HG03097 (cell line): Measurements from ENCODE around the gene ADAMTS3.

Source experiments
- ATAC-seq: cut with Tn5 transposase; IDR thresholded peaks from one replicate; pipeline ENCODE4 v1.9.1; 2021; ENCODE audit not compliant: unreplicated experiment, low FRiP score

The ADAMTS3 gene

DNA sequence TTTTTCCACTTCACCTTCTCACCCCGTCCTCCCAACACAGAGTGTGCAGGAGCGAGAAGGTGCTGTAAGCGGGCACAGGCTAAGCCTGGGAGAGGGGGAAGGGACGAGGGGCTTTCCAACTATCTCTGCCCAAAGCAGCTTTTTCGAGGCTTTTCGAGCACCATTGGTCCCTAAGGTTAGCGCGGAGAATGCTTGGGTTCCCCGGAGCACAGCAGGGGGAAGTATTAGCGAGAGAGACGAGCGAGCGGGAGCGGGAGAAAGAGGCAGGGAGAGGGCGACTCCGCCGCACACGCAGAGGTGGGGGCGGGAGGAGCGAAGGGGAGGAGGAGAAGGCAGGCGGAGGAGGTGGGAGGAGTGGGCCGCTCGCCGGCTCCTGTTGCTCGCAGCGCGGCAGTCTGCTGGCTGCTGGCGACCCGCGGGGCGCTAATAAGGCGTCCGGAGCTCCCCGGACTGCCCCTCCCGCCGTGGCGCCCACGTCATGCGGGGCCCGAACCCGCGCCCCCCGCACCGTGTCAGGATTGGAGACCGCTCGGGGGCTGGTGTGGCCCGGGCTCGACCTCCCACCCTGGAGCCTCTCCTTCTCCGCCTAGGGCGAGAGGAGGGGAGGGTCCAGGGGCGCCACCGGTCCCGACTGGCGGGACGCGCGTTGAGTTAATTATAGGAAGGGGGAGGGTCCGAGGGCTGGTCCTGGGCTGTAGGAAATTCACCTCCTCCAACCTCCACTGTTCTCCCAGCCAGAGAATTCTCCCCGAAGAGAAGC is at the start of gene ADAMTS3:
Gene ADAMTS3 (minus strand): TSS at position 263 of the 760 bp plus-strand sequence. CDS start 459 bp downstream, outside the sequence.
- no peak for ATAC-seq

DNA sequence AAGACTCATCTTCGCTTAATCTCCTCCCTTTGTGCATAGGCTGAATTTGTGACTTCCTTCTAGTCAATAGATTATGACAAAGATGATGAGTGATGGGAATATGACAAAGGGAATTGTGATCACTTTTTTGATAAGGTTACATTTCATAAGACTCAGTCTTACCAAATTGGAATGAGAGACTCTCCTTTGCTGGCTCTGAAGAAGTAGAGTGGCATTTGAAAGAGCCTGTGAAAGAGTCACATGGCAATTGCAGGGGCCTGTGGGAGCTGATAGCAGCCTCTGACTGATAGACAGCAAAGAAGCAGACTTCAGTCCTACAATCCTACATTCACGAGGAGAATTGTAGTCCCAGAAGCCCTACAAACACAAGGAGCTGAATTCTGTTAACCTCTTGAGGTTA is 44.9 kb upstream of the ADAMTS3 start:
- ATAC-seq: no peak

DNA sequence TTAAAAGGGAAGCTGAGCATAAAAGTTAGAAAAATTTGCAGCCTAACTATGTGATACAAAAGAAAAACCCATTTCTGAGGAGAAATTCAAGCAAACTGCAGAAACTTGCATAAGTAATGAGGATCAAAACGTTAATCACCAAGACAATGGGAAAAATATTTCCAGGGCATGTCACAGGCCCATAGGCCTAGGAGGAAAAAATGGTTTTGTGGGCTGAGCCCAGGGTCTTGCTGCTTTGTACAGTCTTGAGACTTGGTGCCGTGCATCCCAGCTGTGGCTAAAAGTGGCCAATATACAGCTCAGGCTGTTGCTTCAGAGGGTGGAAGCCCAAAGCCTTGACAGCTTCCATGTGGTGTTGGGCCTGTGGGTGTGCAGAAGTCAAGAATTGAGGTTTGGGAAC is 37.7 kb upstream of the ADAMTS3 start:
- no peak for ATAC-seq

DNA sequence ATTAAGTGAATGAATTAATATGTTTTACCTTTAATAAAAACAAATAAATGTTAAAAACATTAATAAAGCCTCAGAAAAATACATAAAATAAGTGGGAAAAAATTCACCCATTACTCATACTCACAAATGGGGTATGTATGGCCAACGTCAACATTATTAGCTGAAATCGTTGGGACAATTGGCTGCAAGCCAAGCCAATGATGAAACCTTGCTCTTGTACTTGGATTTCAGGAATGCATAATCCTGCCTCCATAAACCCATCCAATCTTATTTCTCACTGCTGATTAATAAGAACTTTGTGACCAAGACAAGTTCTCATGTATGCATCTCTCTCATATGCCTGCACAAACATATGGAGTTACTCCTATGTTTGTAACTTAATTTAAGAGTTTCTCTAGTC is 35.3 kb upstream of the ADAMTS3 start:
- ATAC-seq: no peak

DNA sequence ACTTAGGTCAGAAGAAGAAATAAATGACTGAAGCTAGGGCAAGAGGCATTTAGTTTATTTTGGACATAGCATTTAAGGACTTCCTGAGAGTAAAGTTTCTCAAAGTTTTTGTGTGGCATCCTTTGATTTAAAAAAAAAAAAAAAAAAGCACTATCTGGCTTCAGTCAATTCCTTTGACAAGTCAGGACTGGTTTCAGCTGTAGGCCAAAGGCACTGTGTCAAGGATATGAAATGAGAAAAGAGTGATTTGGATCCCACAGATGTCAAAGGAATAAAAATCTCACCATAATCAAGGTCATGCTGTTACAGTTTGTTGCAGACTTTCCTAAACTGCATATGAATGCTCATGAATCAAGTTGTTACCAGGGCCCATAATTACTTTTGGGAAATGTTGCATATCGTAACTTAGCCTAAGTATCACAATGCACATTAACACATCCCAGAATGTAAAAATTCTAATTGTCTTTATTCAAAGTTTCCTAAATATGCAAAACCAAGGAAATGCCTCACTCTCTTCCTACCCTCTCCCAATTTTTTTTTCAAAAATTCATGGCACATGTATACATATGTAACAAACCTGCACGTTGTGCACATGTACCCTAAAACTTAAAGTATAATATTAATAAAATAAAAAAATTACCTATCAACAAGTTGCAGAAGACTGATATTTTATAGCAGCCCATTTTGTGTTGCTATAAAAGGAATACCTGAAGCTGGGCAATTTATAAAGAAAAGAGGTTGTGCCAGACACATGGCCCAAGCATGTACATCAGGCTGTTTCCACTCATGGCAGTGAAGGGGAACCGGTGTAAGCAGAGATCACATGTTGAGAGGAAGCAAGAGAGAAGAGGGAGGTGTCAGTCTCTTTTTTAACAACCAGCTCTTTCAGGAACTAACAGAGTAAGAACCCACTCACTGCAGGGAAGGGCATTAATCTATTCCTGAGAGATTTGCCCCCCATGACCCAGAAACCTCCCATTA is 33.7 kb upstream of the ADAMTS3 start:
- ATAC-seq: no peak

DNA sequence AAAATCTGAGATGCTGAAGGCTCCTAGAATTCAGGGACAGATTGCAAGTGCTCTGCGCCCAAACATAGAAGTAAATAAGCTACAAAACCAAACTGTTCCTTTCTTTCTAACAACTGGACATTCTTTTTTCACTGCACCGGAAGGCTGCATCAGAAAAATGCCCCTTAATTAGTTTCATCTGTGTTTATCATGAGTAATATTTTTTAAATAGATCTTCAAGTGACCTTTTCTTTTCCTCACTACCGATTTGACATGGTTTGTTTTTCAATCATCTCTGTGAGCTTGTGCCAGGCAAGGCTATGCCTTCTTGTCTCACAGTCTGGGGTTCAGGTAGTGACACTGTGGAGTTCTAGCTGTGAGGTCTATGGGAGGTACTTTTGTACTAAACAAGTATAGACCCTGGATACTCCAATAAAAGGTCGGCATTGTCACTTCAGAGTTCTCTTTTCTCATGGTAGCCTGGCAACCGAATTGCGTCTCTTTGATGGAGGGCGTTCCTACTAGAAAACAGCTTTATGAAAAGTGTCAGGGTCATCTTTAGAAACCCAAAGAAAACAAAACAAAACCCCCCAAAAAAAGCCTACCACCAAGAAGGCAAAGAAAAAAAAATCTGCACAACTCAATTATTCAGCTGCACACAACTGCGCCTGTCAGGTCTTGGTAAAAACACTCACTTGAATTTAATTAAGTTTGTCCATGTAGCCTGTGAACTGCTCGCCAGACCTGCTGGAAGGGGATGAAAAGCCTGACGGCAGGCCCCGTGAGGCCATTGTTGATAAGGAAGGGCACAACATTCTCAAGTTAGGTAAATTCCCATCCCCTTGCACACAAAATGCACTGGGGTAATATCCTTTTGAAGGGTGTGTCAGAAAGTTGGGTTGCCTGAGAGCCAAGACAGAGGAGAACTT is 22.8 kb upstream of the ADAMTS3 start:
- ATAC-seq: no peak

DNA sequence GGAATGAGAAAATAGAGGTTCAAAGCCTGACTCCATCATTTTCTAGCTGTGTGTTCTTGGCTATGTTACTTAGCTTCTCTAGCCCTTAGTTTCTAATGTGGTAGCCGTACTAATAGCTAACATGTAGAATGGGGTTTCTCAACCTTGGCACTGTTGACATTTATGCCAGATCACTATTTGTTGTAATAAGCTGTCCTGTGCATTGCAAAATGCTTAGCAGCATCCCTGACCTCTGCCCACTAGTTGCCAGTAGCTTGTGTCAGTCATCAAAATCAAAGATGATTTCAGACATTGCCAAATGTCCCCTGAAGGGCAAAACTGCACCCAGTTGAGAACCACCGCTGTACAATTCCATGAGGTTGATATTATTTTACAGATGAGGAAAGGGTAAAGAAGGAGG is 18.3 kb upstream of the ADAMTS3 start:
- no peak for ATAC-seq

DNA sequence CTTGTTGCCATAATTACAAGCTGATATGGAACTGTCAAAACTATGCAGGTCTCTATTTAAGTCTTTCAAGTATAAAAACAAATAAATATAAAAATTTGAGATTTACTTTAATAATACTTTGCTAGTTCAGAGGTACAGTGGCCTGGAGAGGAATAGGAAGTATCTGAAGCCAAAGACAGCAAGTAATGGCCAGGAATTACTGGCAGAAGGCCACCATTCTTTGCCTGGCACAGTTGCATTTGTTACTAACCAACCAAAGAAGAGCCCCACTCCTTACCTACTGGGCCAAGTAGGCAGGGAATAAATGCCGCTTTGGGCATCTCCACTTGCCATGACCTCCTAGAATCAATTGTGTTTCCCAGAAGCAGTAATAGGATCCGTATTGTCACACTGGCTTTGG is 13.8 kb upstream of the ADAMTS3 start:
- ATAC-seq: no peak

DNA sequence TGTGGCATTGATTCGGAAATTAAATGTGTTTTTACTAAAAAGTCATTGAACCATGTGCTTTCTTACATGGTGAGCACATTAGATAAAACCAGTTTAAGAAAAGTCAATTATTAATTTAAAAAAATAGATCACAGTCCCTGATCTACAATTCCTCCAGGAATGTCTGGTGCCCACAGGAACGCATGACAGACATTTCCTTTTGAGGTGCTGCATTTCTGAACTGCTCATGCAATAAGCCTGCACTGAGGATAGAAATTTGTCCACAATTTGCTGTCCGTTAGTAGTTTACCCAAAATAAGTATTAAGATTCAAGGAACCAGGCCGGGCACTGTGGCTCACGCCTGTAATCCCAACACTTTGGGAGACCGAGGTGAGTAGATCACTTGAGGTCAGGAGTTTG is 8.2 kb upstream of the ADAMTS3 start:
- no peak for ATAC-seq

DNA sequence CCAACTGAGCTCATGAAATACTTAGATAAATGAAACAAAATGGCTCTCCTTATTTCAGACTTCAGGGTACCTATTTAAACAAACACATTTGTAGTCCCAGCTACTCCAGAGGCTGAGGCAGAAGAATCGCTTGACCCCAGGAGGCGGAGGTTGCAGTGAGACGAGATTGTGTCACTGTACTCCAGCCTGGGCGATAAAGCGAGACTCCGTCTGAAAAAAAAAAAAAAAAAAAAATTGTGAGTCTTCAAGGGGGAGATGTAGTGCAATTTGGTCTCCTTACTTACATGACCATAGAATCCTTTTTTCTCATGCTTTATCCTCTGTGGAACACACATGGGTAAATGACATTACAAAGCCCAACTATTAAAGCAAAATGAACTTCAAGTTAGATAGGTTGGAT is 2.3 kb upstream of the ADAMTS3 start:
- no peak for ATAC-seq

DNA sequence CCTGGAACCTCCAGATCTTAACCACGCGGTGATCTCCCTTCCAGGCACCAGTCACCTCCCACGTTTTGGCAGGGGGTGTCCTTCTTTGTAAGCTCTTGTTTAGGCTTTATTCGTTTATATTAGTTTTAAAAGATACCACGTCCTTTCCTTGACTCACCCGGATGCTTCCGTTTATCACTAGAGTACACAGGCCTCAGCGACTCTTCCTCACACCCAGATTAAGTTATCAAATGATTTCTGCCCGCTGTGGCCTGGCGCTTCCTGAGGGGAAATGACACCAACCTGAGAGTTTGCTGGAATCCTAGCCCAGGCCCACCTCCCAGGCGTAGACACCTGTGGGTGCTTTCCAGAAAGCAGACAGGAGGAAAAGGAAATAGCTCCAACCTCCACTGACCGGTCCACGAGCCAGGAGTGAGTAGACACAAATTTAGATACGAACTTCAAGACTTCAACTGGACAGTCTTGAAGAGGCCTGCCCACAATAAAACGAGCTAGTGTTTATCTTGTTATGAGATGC is 756 bp upstream of the ADAMTS3 start:
- ATAC-seq: no peak

DNA sequence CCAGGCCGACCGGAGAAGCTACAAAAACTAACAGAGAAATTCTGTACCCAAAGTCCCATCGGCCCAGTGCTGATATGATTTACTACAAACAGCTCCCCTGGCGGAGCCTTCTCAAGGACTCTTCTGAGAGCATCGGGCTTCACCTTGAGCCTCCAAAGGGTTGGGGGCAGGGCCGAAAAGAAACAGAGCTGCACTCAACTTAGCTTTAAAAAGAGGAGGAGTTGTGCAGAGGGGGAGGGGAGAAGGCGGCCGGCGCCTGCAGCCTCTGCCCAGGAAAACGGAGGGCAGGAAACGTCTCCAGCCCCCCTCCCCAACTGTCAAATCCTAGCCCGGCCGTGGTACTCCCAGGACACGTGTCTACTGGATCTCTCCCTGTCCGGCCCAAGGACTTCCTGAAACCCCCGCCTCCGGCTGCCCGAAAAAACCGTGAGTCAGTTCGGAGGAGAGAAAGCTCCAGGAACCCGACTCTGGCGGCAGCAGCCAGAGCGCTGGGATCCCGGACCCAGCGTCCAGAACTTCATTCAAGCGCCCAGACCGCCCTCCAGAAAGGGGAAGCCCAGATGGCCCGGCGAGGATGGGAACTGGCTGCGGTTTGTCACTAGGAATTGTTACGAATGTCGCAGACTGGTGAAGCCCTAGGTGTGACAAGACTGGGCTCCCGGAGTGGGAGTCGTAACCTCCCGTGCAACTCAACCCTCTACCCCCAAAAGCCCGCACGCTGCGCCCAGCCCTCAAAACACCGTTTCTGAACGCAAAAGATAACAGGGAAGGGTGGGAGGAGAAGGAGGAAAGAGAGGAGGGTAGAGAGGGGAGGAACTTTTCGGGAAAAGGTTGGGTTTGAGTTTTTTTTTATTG is 973 bp downstream of the ADAMTS3 start:
- no peak for ATAC-seq

DNA sequence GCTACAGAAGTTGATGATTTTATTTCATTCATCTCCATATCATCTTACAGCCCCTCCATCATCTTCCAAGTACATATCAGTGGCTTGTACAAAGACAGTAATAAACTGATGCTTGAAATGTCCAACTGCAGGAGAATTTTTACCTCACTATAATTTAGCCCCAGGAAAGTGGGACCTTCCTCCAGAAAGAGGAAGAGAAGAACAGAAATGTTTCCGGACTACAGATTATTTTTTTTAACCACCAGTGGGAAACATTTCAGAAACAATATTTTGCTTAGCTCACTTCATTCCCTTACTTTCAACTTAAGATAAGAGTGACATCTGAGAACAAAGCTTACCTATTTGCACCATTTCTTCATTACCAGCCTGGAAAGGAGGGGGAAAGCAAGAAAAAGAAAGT is 2.0 kb downstream of the ADAMTS3 start:
- no peak for ATAC-seq

DNA sequence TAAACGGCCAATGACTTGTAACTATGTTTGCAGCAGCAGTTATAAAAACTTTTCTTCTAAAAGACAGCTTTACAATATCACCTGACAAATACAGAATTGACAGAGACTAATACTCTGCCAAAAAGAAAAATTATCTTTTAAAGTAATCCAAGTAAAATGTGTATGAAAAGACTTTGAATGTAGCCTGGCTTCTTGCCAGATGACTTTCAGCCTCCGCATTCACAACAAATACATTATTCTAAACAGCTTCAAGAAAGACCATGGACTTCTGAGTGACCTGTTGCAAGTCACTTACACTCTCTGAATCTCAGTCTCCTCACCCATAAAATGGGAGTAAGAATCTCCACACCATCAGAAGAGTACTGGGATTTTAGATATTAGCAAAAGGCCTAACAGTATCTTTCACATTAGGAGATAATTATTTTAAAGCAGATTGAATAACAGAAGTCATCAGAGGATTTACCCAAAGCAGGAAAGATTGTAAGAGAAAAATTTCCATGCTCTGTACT is 2.5 kb downstream of the ADAMTS3 start:
- no peak for ATAC-seq

DNA sequence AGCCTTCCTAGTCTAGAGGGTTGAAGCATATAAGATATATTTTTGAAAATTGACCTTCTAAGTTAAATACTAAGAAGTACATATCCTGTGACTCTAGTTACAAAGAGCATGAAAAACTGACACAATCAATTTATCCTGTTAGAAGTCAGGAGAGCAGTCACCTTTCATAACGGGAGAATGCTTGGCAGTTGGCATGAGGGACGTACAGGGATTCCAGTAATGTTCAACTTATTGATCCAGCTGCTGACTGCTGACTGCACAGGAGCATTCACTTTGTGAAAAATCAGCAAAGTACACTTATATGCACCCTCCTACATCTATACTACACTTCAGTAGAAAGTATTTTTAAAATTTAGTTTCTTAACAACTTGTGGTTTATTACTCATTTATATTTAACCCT is 4.2 kb downstream of the ADAMTS3 start:
- no peak for ATAC-seq

DNA sequence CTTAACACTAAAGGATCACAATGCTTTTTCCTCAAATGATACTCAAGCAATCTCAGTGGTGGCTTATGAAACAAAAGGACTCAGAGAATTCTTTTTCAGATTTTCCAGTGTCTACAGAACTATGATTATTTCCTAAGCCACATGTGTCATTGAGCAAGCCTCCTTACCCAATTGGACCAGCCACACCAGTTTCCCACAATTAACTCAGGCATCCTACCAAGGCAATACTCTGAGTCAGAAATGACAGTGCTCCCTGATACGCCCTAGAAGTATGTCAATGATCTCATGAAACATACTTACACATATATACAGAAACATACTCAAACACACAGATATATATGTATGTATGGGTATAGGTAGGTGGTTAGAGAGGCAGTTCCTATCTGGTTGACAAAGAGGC is 4.8 kb downstream of the ADAMTS3 start:
- ATAC-seq: no peak

DNA sequence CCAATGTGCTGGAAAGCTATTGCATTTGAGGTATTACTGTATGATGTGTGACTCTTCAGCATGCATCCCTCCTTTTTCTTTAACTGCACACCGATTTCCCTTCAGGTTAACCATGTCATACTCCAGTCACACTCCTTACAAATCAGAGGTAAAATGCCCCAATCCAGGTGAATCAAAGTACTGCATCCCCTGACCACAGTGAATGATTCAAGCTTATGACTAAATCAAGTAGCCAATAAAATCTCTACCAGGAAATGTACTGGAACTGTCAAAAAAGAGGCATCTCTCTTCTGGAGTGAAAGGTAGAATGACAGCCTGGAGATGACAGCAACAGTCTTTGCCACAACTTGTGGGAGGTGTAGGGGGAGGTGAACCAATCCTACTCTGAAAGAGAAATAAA is 10.4 kb downstream of the ADAMTS3 start:
- no peak for ATAC-seq

DNA sequence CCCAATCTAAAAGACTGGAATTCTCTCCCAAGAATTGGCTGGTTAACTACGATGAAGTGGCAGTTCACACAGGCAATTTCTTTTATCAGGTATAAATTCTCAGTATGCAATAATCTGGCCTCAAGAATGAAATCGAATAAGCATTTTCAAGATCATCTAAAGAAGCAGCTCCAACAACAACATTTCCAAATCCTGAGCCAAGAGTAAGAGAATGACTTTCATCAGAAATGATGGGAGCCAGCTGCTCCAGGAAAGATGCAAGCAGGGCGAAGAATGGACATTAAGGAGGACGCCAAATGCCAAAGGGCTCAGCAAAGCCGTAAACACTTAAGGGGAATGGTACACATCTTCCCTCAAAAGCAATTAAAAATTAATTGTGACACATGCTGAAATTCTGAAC is 12.0 kb downstream of the ADAMTS3 start:
- ATAC-seq: no peak

DNA sequence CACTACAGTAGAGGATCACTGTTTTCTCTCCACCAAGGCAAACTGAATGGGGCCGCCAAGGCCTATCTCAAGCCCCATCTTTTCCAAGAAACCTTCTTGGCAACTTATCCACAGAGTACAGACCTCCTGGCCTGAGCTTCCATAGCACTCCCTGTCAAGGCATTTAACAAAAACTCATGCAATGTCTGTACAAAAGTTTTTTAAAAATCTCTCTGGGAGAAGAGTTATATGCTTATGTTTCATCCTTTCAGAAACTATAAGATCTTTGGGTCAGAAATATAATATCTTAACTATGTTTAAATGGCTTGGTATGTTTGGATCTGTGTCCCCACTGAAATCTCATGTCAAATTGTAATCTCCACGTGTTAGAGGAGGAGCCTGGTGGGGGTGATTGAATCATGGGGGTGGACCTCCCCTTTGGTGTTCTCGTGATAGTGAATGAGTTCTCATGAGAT is 13.6 kb downstream of the ADAMTS3 start:
- no peak for ATAC-seq
